ENCODE results near the gene MBOAT1. TPM values are rescaled to one million over a fixed set of nuclear protein-coding genes. Genes with fewer than 3 reads are reported as not detected.
"Not testable (repeated sequence)": the region's sequence is repeated elsewhere in the genome, so short reads cannot be mapped to it uniquely, and the experiment has no call there.

MBOAT1 gene
- total RNA-seq, 2 donors from 2014 or later, result 11.8 to 13.8 TPM

GRCh38 chr6:20168690-20169089, 43.6 kb downstream of the MBOAT1 start:
- peaks cover 0 to 3% of the 10 kb centered on the region in 2 donors for H3K9me3 Mint-ChIP-seq
- DNase-seq (ENCODE audit: low spot score in 2 of 2), result no peak
- peaks cover 10 to 14% of the 10 kb centered on the region in 2 donors for H3K36me3 Mint-ChIP-seq
- ATAC-seq, result no peak
- no peak overlapping the region for H3K27ac Mint-ChIP-seq

- peaks cover 0 to 3% of the 10 kb centered on the region in 2 donors for H3K9me3 Mint-ChIP-seq
- no peak for ATAC-seq
- H3K36me3 Mint-ChIP-seq, result peaks cover 10 to 14% of the 10 kb centered on the region in 2 donors
- DNase-seq (ENCODE audit: low spot score in 2 of 2), result no peak
- H3K27ac Mint-ChIP-seq, result no peak overlapping the region
Measured at GRCh38 chr6:20167601-20168000, 44.7 kb downstream of the MBOAT1 start.

GRCh38 chr6:20166210-20166609, 46.1 kb downstream of the MBOAT1 start:
- no peak for ATAC-seq
- H3K9me3 Mint-ChIP-seq, result peaks cover 0 to 3% of the 10 kb centered on the region in 2 donors
- no peak for DNase-seq (ENCODE audit: low spot score in 2 of 2)
- no peak overlapping the region for H3K27ac Mint-ChIP-seq
- peaks cover 10 to 14% of the 10 kb centered on the region in 2 donors for H3K36me3 Mint-ChIP-seq

- DNase-seq (ENCODE audit: low spot score in 2 of 2) (no peak), ATAC-seq (no peak)
- H3K36me3 Mint-ChIP-seq, result peaks cover 10 to 14% of the 10 kb centered on the region in 2 donors
Measured at GRCh38 chr6:20162515-20162914, 49.8 kb downstream of the MBOAT1 start.

GRCh38 chr6:20160541-20161283, 51.6 kb downstream of the MBOAT1 start:
- Mint-ChIP-seq H3K36me3 (no peaks in the 10 kb centered on the region), H3K9me3 (no peaks in the 10 kb centered on the region), H3K27ac (no peak overlapping the region)
- no peak for ATAC-seq
- no peak for DNase-seq (ENCODE audit: low spot score in 2 of 2)

More at GRCh38 chr6:20162515-20162914, 49.8 kb downstream of the MBOAT1 start:
- no peak overlapping the region for H3K27ac Mint-ChIP-seq
- H3K9me3 Mint-ChIP-seq, result peaks cover 0 to 3% of the 10 kb centered on the region in 2 donors

GRCh38 chr6:20159781-20160540, 52.3 kb downstream of the MBOAT1 start:
- DNase-seq (ENCODE audit: low spot score in 2 of 2), result no peak
- no peaks in the 10 kb centered on the region for H3K9me3 Mint-ChIP-seq
- H3K36me3 Mint-ChIP-seq, result no peaks in the 10 kb centered on the region
- no peak overlapping the region for H3K27ac Mint-ChIP-seq
- no peak for ATAC-seq

GRCh38 chr6:20159098-20159497, 53.2 kb downstream of the MBOAT1 start:
- H3K27ac Mint-ChIP-seq, result no peak overlapping the region
- H3K9me3 Mint-ChIP-seq, result no peaks in the 10 kb centered on the region
- DNase-seq (ENCODE audit: low spot score in 2 of 2) (no peak), ATAC-seq (no peak)
- H3K36me3 Mint-ChIP-seq, result no peaks in the 10 kb centered on the region

GRCh38 chr6:20158676-20159075, 53.6 kb downstream of the MBOAT1 start:
- H3K9me3 Mint-ChIP-seq, result no peaks in the 10 kb centered on the region
- no peak overlapping the region for H3K27ac Mint-ChIP-seq
- DNase-seq (ENCODE audit: low spot score in 2 of 2) (no peak), ATAC-seq (no peak)
- no peaks in the 10 kb centered on the region for H3K36me3 Mint-ChIP-seq

GRCh38 chr6:20156824-20157223, 55.4 kb downstream of the MBOAT1 start:
- Mint-ChIP-seq H3K9me3 (no peaks in the 10 kb centered on the region), H3K27ac (no peak overlapping the region), H3K36me3 (no peaks in the 10 kb centered on the region)
- DNase-seq (ENCODE audit: low spot score in 2 of 2) (no peak), ATAC-seq (no peak)

- Mint-ChIP-seq H3K27ac (no peak overlapping the region), H3K9me3 (no peaks in the 10 kb centered on the region), H3K36me3 (no peaks in the 10 kb centered on the region)
- DNase-seq (ENCODE audit: low spot score in 2 of 2), result no peak
- no peak for ATAC-seq
Measured at GRCh38 chr6:20154753-20155152, 57.5 kb downstream of the MBOAT1 start.

GRCh38 chr6:20153194-20153593, 59.1 kb downstream of the MBOAT1 start:
- no peak for ATAC-seq
- no peak overlapping the region for H3K27ac Mint-ChIP-seq
- H3K9me3 Mint-ChIP-seq, result no peaks in the 10 kb centered on the region
- DNase-seq (ENCODE audit: low spot score in 2 of 2), result no peak
- no peaks in the 10 kb centered on the region for H3K36me3 Mint-ChIP-seq

GRCh38 chr6:20148433-20148832, 63.8 kb downstream of the MBOAT1 start:
- H3K9me3 Mint-ChIP-seq, result peaks cover 0 to 4% of the 10 kb centered on the region in 2 donors
- H3K27ac Mint-ChIP-seq, result no peak overlapping the region
- ATAC-seq, result no peak
- DNase-seq (ENCODE audit: low spot score in 2 of 2), result no peak
- H3K36me3 Mint-ChIP-seq, result peaks cover 5 to 12% of the 10 kb centered on the region in 2 donors

- Mint-ChIP-seq H3K36me3 (peaks cover 5 to 12% of the 10 kb centered on the region in 2 donors), H3K9me3 (peaks cover 0 to 4% of the 10 kb centered on the region in 2 donors), H3K27ac (no peak overlapping the region)
- DNase-seq (ENCODE audit: low spot score in 2 of 2) (no peak), ATAC-seq (no peak)
Measured at GRCh38 chr6:20147469-20147868, 64.8 kb downstream of the MBOAT1 start.

GRCh38 chr6:20146831-20147230, 65.4 kb downstream of the MBOAT1 start:
- ATAC-seq, result peak in 1 of 2 donors; percentile 24
- peaks cover 5 to 12% of the 10 kb centered on the region in 2 donors for H3K36me3 Mint-ChIP-seq
- not testable (repeated sequence) for DNase-seq (ENCODE audit: low spot score in 2 of 2); H3K9me3 Mint-ChIP-seq; H3K27ac Mint-ChIP-seq

GRCh38 chr6:20146291-20146690, 66.0 kb downstream of the MBOAT1 start:
- peaks cover 0 to 4% of the 10 kb centered on the region in 2 donors for H3K9me3 Mint-ChIP-seq
- DNase-seq (ENCODE audit: low spot score in 2 of 2) (no peak), ATAC-seq (no peak)
- peaks cover 9 to 12% of the 10 kb centered on the region in 2 donors for H3K36me3 Mint-ChIP-seq
- H3K27ac Mint-ChIP-seq, result no peak overlapping the region

- ATAC-seq (no peak), DNase-seq (ENCODE audit: low spot score in 2 of 2) (no peak)
- peaks cover 0 to 4% of the 10 kb centered on the region in 2 donors for H3K9me3 Mint-ChIP-seq
Measured at GRCh38 chr6:20142866-20143265, 69.4 kb downstream of the MBOAT1 start.

GRCh38 chr6:20141931-20142330, 70.3 kb downstream of the MBOAT1 start:
- ATAC-seq, result no peak
- peaks cover 6 to 8% of the 10 kb centered on the region in 2 donors for H3K36me3 Mint-ChIP-seq
- DNase-seq (ENCODE audit: low spot score in 2 of 2), result no peak
- H3K27ac Mint-ChIP-seq, result no peak overlapping the region
- peaks cover 0 to 2% of the 10 kb centered on the region in 2 donors for H3K9me3 Mint-ChIP-seq

More at GRCh38 chr6:20142866-20143265, 69.4 kb downstream of the MBOAT1 start:
- Mint-ChIP-seq H3K36me3 (peaks cover 9 to 12% of the 10 kb centered on the region in 2 donors), H3K27ac (no peak overlapping the region)

All from activated naive CD4-positive, alpha-beta T cell treated with anti-CD3 and anti-CD28 coated beads, Interleukin-2, amount 50 U/mL, for 72 hours (primary cell).